Choroid plexus epithelial cell (primary cell): ENCODE results near the gene NFKBIB.

Source experiments
- DNase-seq: peaks from one replicate; pipeline ENCODE4 v3.0.0-alpha.2; 2010; ENCODE audit warnings: low read depth
- H3K4me3 ChIP-seq: 2 replicates; pipeline ENCODE4 v1.5.1; 2011; ENCODE audit warnings: low read depth, mild to moderate bottlenecking, control low read depth, low read length, moderate library complexity
- TF ChIP-seq, protein P1 (sequence below): conservative IDR thresholded peaks from 2 replicates; pipeline ENCODE4 v1.5.1; 2011; ENCODE audit warnings: low read depth, mild to moderate bottlenecking, control low read depth, inconsistent platforms, low read length, moderate library complexity

NFKBIB gene

GRCh38 chr19:38928391-38929001 is 28.7 kb downstream of the NFKBIB start:
- TF ChIP-seq, protein P1, sequence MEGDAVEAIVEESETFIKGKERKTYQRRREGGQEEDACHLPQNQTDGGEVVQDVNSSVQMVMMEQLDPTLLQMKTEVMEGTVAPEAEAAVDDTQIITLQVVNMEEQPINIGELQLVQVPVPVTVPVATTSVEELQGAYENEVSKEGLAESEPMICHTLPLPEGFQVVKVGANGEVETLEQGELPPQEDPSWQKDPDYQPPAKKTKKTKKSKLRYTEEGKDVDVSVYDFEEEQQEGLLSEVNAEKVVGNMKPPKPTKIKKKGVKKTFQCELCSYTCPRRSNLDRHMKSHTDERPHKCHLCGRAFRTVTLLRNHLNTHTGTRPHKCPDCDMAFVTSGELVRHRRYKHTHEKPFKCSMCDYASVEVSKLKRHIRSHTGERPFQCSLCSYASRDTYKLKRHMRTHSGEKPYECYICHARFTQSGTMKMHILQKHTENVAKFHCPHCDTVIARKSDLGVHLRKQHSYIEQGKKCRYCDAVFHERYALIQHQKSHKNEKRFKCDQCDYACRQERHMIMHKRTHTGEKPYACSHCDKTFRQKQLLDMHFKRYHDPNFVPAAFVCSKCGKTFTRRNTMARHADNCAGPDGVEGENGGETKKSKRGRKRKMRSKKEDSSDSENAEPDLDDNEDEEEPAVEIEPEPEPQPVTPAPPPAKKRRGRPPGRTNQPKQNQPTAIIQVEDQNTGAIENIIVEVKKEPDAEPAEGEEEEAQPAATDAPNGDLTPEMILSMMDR, result no peak
- no peak for DNase-seq
- H3K4me3 ChIP-seq, result no peak overlapping the region

- H3K4me3 ChIP-seq, result peak within 1 kb of the TSS; percentile 91
- peak; percentile 96 for DNase-seq
- TF ChIP-seq, protein P1, result peak; percentile 88
Observed at GRCh38 chr19:38929929-38930775, 30.4 kb downstream of the NFKBIB start, which contains the start of gene SARS2. Gene SARS2, minus strand, starts transcription at chr19:38930763. Its CDS starts 27 bp downstream, at chr19:38930736.

GRCh38 chr19:38930776-38931520 is 31.2 kb downstream of the NFKBIB start, which contains the start of gene MRPS12:
Gene MRPS12, plus strand, starts transcription at chr19:38930944. Its CDS starts 351 bp downstream, at chr19:38931295.
- DNase-seq, result peak; percentile 100
- peak within 1 kb of the TSS; percentile 91 for H3K4me3 ChIP-seq
- TF ChIP-seq, protein P1, result no peak

- DNase-seq, result no peak
- peak overlapping the region; percentile 91 for H3K4me3 ChIP-seq
- TF ChIP-seq, protein P1, result no peak
Observed at GRCh38 chr19:38931521-38931793, 31.7 kb downstream of the NFKBIB start.

- TF ChIP-seq, protein P1, result peak; percentile 64
- DNase-seq, result peak; percentile 69
- H3K4me3 ChIP-seq, result no peak overlapping the region
Observed at GRCh38 chr19:38932425-38933179, 32.8 kb downstream of the NFKBIB start.

DNA sequence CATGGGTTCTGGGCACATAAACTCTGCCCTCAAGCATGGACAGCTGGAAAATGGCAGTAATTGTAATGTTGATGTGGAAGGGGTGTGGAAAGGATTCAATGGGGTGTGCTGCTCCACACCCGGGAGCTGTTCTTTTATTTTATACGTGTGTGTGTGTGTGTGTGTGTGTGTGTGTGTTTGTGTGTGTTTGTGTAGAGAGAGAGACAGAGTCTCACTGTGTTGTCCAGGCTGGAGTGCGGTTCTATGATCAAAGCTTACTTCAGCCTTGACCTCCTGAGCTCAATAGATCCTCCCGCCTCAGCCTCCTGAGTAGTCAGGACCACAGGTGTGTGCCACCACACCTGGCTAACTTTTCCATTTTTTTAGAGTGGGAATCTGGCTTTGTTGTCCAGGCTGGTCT is 33.8 kb downstream of the NFKBIB start:
- H3K4me3 ChIP-seq, result no peak overlapping the region
- TF ChIP-seq, protein P1, result no peak
- no peak for DNase-seq
